ENCODE data around the gene CNST.
"Not testable (repeated sequence)": the region's sequence is repeated elsewhere in the genome, so short reads cannot be mapped to it uniquely, and the experiment has no call there.

The CNST gene

DNA sequence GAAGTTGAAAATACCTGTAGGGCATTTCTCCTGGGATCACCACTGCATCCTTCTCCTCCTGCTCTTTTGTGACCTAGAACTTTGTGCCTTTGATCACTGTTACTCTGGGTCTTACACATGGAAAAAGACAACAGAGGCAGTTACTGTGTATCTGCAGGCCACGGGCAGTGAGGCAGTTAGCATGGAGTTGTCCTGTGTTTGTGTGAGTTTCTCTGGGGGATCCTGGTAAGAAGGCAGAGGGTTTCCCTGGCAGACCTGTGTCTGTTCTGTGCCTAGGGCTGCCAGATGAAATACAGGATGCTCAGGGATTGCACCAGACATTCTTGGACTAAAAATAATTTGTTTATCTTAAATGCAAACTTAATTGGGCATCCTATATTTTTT is 113.5 kb downstream of the CNST start:
- Histone ChIP-seq H3K36me3 (ENCODE audit: control insufficient read depth, insufficient read depth, low read length) (no peaks in the 10 kb centered on the region), H3K9ac (ENCODE audit: low read length) (no peak overlapping the region), H3K4me1 (ENCODE audit: control insufficient read depth, insufficient read depth, low read length) (no peaks in the 10 kb centered on the region), H3K9me3 (ENCODE audit: control insufficient read depth, insufficient read depth, low read depth, low read length) (no peaks in the 10 kb centered on the region), H3K27me3 (ENCODE audit: control insufficient read depth, insufficient read depth, low read length) (no peaks in the 10 kb centered on the region), H3K27ac (ENCODE audit: low read depth, low read length) (no peak overlapping the region), H3K4me3 (ENCODE audit: low read depth, low read length) (no peak overlapping the region)

DNA sequence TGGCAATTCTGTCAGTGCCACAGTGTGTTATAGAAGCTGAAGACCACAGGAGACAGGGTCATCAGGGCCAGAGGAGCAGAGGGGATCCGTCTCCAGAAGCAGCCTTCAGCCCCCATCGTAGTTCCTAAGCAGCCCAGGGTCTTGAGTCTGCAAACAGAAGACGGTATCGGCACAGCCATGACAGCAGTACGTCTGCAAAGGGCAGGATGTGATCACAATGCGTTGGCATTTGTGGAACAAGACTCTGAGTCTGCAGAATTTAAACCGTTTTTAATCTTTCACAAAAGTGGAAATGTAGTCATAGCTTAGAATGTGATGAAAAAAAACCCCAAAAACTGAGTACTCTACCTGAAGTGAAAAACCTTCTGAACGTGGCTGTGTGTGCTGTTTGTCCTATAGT is 113.9 kb downstream of the CNST start:
- no peaks in the 10 kb centered on the region for H3K36me3 ChIP-seq (ENCODE audit: control insufficient read depth, insufficient read depth, low read length)
- no peak overlapping the region for H3K9ac ChIP-seq (ENCODE audit: low read length)
- H3K27me3 ChIP-seq (ENCODE audit: control insufficient read depth, insufficient read depth, low read length): no peaks in the 10 kb centered on the region
- H3K27ac ChIP-seq (ENCODE audit: low read depth, low read length): no peak overlapping the region
- H3K9me3 ChIP-seq (ENCODE audit: control insufficient read depth, insufficient read depth, low read depth, low read length): no peaks in the 10 kb centered on the region
- no peak overlapping the region for H3K4me3 ChIP-seq (ENCODE audit: low read depth, low read length)
- H3K4me1 ChIP-seq (ENCODE audit: control insufficient read depth, insufficient read depth, low read length): no peaks in the 10 kb centered on the region

DNA sequence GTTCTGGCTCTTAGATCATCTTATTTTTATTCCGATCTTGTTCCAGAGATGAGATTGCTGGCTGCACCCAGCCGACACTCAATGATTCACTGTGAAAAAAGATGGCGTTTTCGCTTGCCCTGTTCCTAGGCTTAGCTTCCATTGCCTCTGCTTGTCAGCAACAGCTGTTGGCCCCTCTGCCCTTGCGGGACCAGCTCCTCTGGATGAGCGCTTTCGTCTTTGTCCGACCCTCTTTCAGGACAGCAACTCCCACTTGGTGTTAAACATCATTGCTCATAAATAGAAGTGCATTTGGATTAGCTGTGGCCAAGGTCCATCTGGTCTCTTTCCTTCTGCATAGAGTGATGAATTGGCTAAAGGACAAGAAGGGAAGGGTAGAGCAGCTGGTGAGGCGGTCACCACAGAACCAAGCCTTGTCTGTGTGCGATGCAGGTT is 114.5 kb downstream of the CNST start:
- H3K27ac ChIP-seq (ENCODE audit: low read depth, low read length): no peak overlapping the region
- no peak overlapping the region for H3K9ac ChIP-seq (ENCODE audit: low read length)
- H3K4me3 ChIP-seq (ENCODE audit: low read depth, low read length): no peak overlapping the region

DNA sequence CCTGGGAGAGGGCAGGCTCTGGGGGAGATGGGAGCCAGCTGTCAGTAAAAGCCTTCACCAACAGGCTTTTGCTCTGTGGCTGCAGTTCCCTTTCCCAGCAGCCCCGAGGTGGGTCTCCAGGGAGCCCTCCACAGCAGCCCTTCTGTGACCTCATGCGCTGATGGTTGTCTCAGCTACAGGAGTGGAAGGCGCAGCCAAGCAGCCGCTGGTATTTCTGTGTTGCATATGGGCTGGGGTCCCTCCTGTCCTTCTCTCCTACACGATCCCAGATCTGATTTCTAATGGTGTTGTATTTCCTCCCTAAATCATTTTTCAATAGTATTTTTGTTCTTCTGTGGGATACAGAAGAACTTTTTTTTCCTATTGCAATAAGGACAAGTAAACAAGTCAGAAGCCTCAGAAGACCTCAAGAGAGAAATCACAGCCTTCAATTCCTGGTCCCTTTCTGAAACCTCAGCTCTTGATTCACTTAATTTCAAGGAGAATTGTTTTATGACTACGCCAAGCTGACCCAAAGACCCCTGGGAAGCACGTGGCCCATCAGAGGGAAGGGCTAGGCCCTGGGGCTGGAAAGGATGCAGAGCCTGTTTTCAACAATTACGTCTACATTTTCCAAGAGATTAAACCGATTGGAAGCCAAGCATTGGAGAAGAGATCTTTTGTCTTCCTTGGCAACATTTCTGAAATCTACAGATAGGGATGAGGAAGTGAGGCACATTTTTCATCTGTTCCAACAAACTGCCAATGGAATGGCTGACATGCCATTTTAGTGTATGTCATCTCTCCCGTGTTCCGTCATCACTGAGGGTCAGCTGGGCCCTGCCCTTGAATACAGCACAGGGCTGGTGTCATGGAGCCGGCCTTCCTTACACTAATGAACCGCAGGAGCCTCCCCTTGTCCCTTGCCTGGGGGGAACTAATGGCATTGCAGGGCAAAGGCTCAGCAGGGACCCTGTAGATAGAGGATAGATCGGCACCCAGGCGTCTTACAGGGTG is 115.9 kb downstream of the CNST start:
- H3K4me3 ChIP-seq (ENCODE audit: low read depth, low read length): no peak overlapping the region

More for the DNA sequence above, 114.5 kb downstream of the CNST start:
- Histone ChIP-seq H3K4me1 (ENCODE audit: control insufficient read depth, insufficient read depth, low read length) (no peaks in the 10 kb centered on the region), H3K36me3 (ENCODE audit: control insufficient read depth, insufficient read depth, low read length) (no peaks in the 10 kb centered on the region), H3K9me3 (ENCODE audit: control insufficient read depth, insufficient read depth, low read depth, low read length) (no peaks in the 10 kb centered on the region), H3K27me3 (ENCODE audit: control insufficient read depth, insufficient read depth, low read length) (no peaks in the 10 kb centered on the region)

DNA sequence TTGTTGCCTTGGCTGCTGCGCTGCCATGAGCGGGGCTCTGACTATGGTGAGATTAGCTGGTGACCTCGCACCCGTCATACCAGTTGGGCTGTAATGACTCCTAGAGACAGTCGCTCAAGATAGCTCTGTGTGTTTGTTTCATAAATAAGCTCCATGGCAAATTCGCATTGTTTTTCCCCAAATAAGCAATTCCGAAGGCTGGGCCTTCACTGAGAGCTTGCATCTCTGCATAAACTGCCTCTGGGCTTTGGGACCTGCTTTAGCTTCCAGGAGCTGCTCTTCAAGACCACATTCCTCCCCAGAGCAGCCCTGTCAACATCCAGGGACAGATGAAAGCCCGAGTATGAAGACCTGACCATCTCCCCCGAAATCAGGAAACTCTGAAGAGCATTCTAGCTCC is 117.3 kb downstream of the CNST start:
- no peaks in the 10 kb centered on the region for H3K36me3 ChIP-seq (ENCODE audit: control insufficient read depth, insufficient read depth, low read length)
- H3K4me1 ChIP-seq (ENCODE audit: control insufficient read depth, insufficient read depth, low read length): no peaks in the 10 kb centered on the region
- no peaks in the 10 kb centered on the region for H3K27me3 ChIP-seq (ENCODE audit: control insufficient read depth, insufficient read depth, low read length)
- no peak overlapping the region for H3K4me3 ChIP-seq (ENCODE audit: low read depth, low read length)
- no peak overlapping the region for H3K9ac ChIP-seq (ENCODE audit: low read length)
- no peaks in the 10 kb centered on the region for H3K9me3 ChIP-seq (ENCODE audit: control insufficient read depth, insufficient read depth, low read depth, low read length)
- no peak overlapping the region for H3K27ac ChIP-seq (ENCODE audit: low read depth, low read length)

More for the DNA sequence above, 115.9 kb downstream of the CNST start:
- H3K4me1 ChIP-seq (ENCODE audit: control insufficient read depth, insufficient read depth, low read length): no peaks in the 10 kb centered on the region
- H3K9ac ChIP-seq (ENCODE audit: low read length): no peak overlapping the region
- H3K27me3 ChIP-seq (ENCODE audit: control insufficient read depth, insufficient read depth, low read length): no peaks in the 10 kb centered on the region
- no peak overlapping the region for H3K27ac ChIP-seq (ENCODE audit: low read depth, low read length)
- no peaks in the 10 kb centered on the region for H3K36me3 ChIP-seq (ENCODE audit: control insufficient read depth, insufficient read depth, low read length)
- no peaks in the 10 kb centered on the region for H3K9me3 ChIP-seq (ENCODE audit: control insufficient read depth, insufficient read depth, low read depth, low read length)

DNA sequence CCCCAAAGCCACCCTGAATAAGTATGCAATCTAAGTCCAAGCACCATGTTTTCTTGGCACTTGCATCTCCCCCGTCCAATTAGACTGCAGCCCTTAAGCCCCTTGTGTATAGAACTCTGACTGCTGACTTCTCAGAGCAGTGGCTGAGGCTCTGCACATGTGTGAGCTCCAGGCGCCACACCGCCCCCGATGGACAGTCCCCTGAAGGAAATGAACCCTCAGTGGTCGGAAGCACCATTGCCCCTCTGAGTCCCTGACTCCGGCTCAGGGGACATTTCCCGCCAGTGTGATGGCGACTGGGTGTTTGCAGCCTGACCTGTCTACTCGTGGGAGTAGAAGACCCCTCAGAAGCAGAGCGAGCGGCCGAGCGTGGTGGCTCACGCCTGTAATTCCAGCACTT is 120.7 kb downstream of the CNST start:
- Histone ChIP-seq H3K36me3 (ENCODE audit: control insufficient read depth, insufficient read depth, low read length) (no peaks in the 10 kb centered on the region), H3K9me3 (ENCODE audit: control insufficient read depth, insufficient read depth, low read depth, low read length) (no peaks in the 10 kb centered on the region), H3K4me3 (ENCODE audit: low read depth, low read length) (no peak overlapping the region), H3K27me3 (ENCODE audit: control insufficient read depth, insufficient read depth, low read length) (no peaks in the 10 kb centered on the region), H3K9ac (ENCODE audit: low read length) (no peak overlapping the region), H3K4me1 (ENCODE audit: control insufficient read depth, insufficient read depth, low read length) (no peaks in the 10 kb centered on the region), H3K27ac (ENCODE audit: low read depth, low read length) (no peak overlapping the region)

DNA sequence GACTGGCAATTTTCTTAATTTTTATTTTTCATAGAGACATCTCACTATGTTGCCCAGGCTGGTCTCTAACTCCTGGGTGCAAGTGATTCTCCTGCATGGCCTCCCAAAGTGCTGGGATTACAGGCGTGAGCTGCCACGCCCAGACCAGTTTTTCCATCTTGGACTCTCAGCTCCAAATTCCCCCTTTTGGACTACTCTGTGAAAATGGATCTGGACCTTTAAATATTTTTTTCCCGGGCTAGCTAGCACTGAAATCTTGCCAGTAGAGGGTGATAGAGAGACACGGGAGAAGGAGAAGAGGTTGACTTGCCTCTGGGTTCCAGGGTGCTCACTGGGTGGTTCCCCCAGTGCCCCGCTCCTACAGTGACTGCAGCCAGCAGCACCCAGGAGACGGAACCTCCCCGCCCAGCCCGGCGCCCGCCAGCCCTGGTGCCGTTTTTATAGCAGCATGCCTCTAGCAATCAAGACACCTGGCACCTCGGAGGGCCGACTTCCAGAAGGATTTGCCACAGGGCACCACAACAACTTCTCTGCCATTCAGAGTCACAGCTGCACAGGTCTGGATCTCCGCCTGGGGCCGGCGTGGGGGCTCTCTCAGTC is 123.3 kb downstream of the CNST start:
- Histone ChIP-seq H3K27me3 (ENCODE audit: control insufficient read depth, insufficient read depth, low read length) (no peaks in the 10 kb centered on the region), H3K27ac (ENCODE audit: low read depth, low read length) (no peak overlapping the region), H3K36me3 (ENCODE audit: control insufficient read depth, insufficient read depth, low read length) (no peaks in the 10 kb centered on the region), H3K4me3 (ENCODE audit: low read depth, low read length) (no peak overlapping the region), H3K9ac (ENCODE audit: low read length) (no peak overlapping the region), H3K4me1 (ENCODE audit: control insufficient read depth, insufficient read depth, low read length) (no peaks in the 10 kb centered on the region), H3K9me3 (ENCODE audit: control insufficient read depth, insufficient read depth, low read depth, low read length) (peaks cover 18% of the 10 kb centered on the region)

DNA sequence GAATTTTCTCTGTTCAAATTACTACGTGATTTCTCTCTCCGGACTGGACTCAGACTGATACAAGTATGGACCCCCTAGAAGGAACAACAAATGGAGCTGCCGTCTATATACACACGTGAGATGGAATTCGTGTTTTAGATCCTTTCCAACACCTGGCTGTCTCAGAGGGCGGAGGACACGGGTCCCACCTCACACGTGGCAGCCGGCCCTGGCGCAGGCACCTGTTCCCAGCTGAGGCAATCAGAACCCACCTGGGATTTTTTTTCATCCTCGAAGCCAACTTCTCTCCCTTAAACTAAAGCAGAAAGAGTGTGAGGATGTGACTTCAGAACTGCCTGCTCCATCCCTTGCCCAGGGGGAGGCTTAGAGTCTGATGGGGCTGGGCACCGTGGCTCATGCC is 123.8 kb downstream of the CNST start:
- H3K27me3 ChIP-seq (ENCODE audit: control insufficient read depth, insufficient read depth, low read length): no peaks in the 10 kb centered on the region
- H3K36me3 ChIP-seq (ENCODE audit: control insufficient read depth, insufficient read depth, low read length): no peaks in the 10 kb centered on the region
- no peaks in the 10 kb centered on the region for H3K4me1 ChIP-seq (ENCODE audit: control insufficient read depth, insufficient read depth, low read length)
- H3K9me3 ChIP-seq (ENCODE audit: control insufficient read depth, insufficient read depth, low read depth, low read length): peaks cover 22% of the 10 kb centered on the region
- no peak overlapping the region for H3K4me3 ChIP-seq (ENCODE audit: low read depth, low read length)
- no peak overlapping the region for H3K27ac ChIP-seq (ENCODE audit: low read depth, low read length)
- no peak overlapping the region for H3K9ac ChIP-seq (ENCODE audit: low read length)

DNA sequence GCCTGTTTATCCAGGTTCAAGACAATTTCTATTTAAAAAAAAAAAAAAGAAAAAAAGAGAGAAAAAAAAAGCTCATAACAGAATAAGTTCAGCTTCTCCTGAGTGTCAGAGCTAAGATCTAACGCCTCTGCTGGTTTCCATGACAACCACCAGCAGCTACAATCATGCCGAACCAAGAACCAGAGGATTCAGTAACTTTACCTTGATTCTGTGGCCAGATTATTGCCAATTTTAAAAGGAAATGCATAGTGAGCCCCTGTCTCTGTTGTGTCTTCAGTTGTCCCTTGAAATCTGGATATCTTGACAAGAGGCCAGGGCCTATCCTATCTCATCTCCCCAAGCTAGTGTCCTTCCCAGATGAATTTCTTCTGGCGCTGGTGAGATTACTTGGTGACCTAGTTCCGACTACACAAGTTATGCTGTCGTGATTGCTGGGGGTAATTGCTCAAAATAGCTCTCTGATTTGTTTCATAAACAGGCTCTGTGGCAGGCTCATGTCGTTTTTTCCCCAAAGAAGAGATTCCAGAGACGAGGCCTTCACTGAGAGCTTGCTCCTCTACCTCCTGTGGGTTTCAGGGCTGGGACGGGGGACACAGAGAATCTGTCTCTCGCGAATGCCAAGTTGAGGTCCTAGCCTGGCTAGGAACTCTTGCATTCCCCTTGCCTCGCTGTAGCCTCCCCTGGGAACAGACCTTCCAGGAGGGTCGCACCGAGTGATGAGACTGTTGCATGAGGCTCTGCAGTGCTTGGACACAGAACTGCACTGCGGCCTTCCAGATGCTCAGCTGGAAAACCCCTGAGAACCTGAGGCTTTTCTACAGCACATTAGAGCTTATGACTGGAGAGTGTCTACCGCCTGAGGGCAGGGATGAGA is 125.6 kb downstream of the CNST start:
- no peak overlapping the region for H3K4me3 ChIP-seq (ENCODE audit: low read depth, low read length)
- H3K36me3 ChIP-seq (ENCODE audit: control insufficient read depth, insufficient read depth, low read length): no peaks in the 10 kb centered on the region
- H3K4me1 ChIP-seq (ENCODE audit: control insufficient read depth, insufficient read depth, low read length): no peaks in the 10 kb centered on the region
- H3K9ac ChIP-seq (ENCODE audit: low read length): no peak overlapping the region
- no peaks in the 10 kb centered on the region for H3K27me3 ChIP-seq (ENCODE audit: control insufficient read depth, insufficient read depth, low read length)
- no peak overlapping the region for H3K27ac ChIP-seq (ENCODE audit: low read depth, low read length)
- H3K9me3 ChIP-seq (ENCODE audit: control insufficient read depth, insufficient read depth, low read depth, low read length): peaks cover 31% of the 10 kb centered on the region

DNA sequence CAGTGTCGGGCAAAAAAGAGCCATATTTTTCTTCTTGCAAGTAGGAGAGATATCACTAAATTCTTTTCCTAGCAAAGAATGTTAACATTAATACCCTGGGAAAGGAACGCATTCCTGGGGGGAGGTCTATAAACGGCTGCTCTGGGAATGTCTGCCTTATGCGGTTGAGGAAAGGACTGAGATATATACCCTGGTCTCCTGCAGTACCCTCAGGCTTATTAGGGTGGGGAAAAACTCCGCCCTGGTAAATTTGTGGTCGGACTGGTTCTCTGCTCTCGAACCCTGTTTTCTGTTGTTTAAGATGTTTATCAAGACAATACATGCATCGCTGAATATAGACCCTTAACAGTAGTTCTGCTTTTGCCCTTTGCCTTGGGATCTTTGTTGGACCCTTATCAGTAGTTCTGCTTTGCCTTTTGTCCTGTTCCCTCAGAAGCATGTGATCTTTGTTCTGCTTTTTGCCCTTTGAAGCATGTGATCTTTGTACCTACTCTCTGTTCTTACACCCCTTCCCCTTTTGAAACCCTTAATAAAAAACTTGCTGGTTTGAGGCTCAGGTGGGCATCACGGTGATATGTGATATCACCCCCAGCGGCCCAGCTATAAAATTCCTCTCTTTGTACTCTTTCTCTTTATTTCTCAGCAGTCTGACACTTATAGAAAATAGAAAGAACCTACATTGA is 128.1 kb downstream of the CNST start:
- not testable (repeated sequence) for H3K27ac ChIP-seq (ENCODE audit: low read depth, low read length); H3K9ac ChIP-seq (ENCODE audit: low read length); H3K36me3 ChIP-seq (ENCODE audit: control insufficient read depth, insufficient read depth, low read length); H3K4me1 ChIP-seq (ENCODE audit: control insufficient read depth, insufficient read depth, low read length); H3K4me3 ChIP-seq (ENCODE audit: low read depth, low read length); H3K27me3 ChIP-seq (ENCODE audit: control insufficient read depth, insufficient read depth, low read length)
- H3K9me3 ChIP-seq (ENCODE audit: control insufficient read depth, insufficient read depth, low read depth, low read length): peaks cover 31% of the 10 kb centered on the region

Data from HUES6 (cell line).